Neural cell (in vitro differentiated cells): ENCODE results near the gene PMPCA. TPM values are rescaled to one million over a fixed set of nuclear protein-coding genes. Genes with fewer than 3 reads are reported as not detected.
"Not testable (repeated sequence)": the region's sequence is repeated elsewhere in the genome, so short reads cannot be mapped to it uniquely, and the experiment has no call there.

Source experiments
- H2AFZ ChIP-seq: fragments of 200-600, 300-800 bp; sonication (generic), shearing (Covaris generic); 2 replicates; pipeline ENCODE4 v1.6.0; 2014; ENCODE audit warnings: low read depth, mild to moderate bottlenecking, antibody characterized with exemption, low read length, moderate library complexity
- H3F3A ChIP-seq: fragments of 200-600 bp; shearing (Covaris generic); 2 replicates; pipeline ENCODE4 v1.6.1; 2016; ENCODE audit warnings: mild to moderate bottlenecking, moderate library complexity, mixed read lengths, antibody characterized with exemption, low read length; ENCODE audit not compliant: insufficient read depth, poor library complexity, severe bottlenecking
- H3K27ac ChIP-seq: fragments of 200-600, 300-800 bp; sonication (generic), shearing (Covaris generic); 2 replicates; pipeline ENCODE4 v1.5.1; 2014; ENCODE audit warnings: mild to moderate bottlenecking, low read length, moderate library complexity
- H3K27me3 ChIP-seq: fragments of 300-800, 200-600 bp; sonication (generic), shearing (Covaris generic); 2 replicates; pipeline ENCODE4 v1.6.0; 2014; ENCODE audit warnings: mild to moderate bottlenecking, low read depth, low read length, moderate library complexity; ENCODE audit not compliant: insufficient read depth
- H3K36me3 ChIP-seq: fragments of 300-800, 200-600 bp; sonication (generic), shearing (Covaris generic); 2 replicates; pipeline ENCODE4 v1.5.1; 2014; ENCODE audit warnings: mild to moderate bottlenecking, antibody characterized with exemption, low read length, moderate library complexity; ENCODE audit not compliant: insufficient read depth
- H3K4me2 ChIP-seq: fragments of 300-800, 200-600 bp; sonication (generic), shearing (Covaris generic); 2 replicates; pipeline ENCODE4 v1.6.0; 2014; ENCODE audit warnings: mild to moderate bottlenecking, low read length
- H3K4me3 ChIP-seq: fragments of 300-800, 200-600 bp; sonication (generic), shearing (Covaris generic); 2 replicates; pipeline ENCODE4 v1.5.1; 2014; ENCODE audit warnings: mild to moderate bottlenecking, low read length, moderate library complexity
- H3K79me2 ChIP-seq: fragments of 200-600 bp; shearing (Covaris generic); replicated peaks from 2 replicates; pipeline ENCODE4 v1.6.0; 2014; ENCODE audit warnings: mild to moderate bottlenecking, low read length, moderate library complexity; ENCODE audit not compliant: insufficient read depth
- H3K9ac ChIP-seq: fragments of 300-800, 200-600 bp; sonication (generic), shearing (Covaris generic); 2 replicates; pipeline ENCODE4 v1.6.1; 2016; ENCODE audit warnings: mild to moderate bottlenecking, low read length, mixed read lengths
- H3K9me2 ChIP-seq: fragments of 200-600 bp; shearing (Covaris generic); 2 replicates; pipeline ENCODE4 v1.6.1; 2016; ENCODE audit warnings: mild to moderate bottlenecking, low read length, mixed read lengths; ENCODE audit not compliant: insufficient read depth
- H3K9me3 ChIP-seq: fragments of 200-600, 300-800 bp; sonication (generic), shearing (Covaris generic); 2 replicates; pipeline ENCODE4 v1.6.1; 2016; ENCODE audit warnings: mild to moderate bottlenecking, mixed run types, low read length, moderate library complexity, mixed read lengths
- H4K20me1 ChIP-seq: fragments of 200-600 bp; shearing (Covaris generic); 2 replicates; pipeline ENCODE4 v1.6.1; 2016; ENCODE audit warnings: mild to moderate bottlenecking, mixed run types; ENCODE audit not compliant: insufficient read depth
- CTCF ChIP-seq: fragments of 450-650 bp; IDR thresholded peaks from 2 replicates; pipeline ENCODE4 v1.5.1; 2014; ENCODE audit warnings: antibody characterized with exemption, mild to moderate bottlenecking, moderate library complexity; ENCODE audit not compliant: poor library complexity, severe bottlenecking
- EP300 ChIP-seq: fragments of 450-650 bp; conservative IDR thresholded peaks from 2 replicates; pipeline ENCODE4 v1.6.1; 2014; ENCODE audit warnings: antibody characterized with exemption, mild to moderate bottlenecking, moderate library complexity; ENCODE audit not compliant: poor library complexity, severe bottlenecking
- MXI1 ChIP-seq: fragments of 450-650 bp; conservative IDR thresholded peaks from 2 replicates; pipeline ENCODE4 v1.6.1; 2014; ENCODE audit warnings: antibody characterized with exemption, mild to moderate bottlenecking; ENCODE audit not compliant: poor library complexity, severe bottlenecking
- POLR2AphosphoS5 ChIP-seq: IDR thresholded peaks from 2 replicates; pipeline ENCODE4 v1.6.1; 2012
- REST ChIP-seq: IDR thresholded peaks from 2 replicates; pipeline ENCODE4 v1.6.1; 2012; ENCODE audit warnings: borderline replicate concordance
- SMC3 ChIP-seq: fragments of 450-650 bp; conservative IDR thresholded peaks from 2 replicates; pipeline ENCODE4 v1.6.1; 2014; ENCODE audit warnings: antibody characterized with exemption, mild to moderate bottlenecking, moderate library complexity; ENCODE audit not compliant: poor library complexity
- TAF1 ChIP-seq: IDR thresholded peaks from 2 replicates; pipeline ENCODE4 v1.6.1; 2012; ENCODE audit warnings: low read depth
- polyA plus RNA-seq: library from polyadenylated mRNA; depleted of rRNA; stranded (reverse); fragments of >200 nt; gene quantifications from 2 replicates; pipeline ENCODE4 v1.2.3, GENCODE V29; 2014

PMPCA gene
- polyA plus RNA-seq, 1 donor from 2014 or later, result 61.3 TPM

GRCh38 chr9:136405481-136405880 lies 5.0 kb upstream of the PMPCA start:
- Histone ChIP-seq H3K9me3 (no peaks in the 10 kb centered on the region), H3K9ac (no peak overlapping the region), H3K9me2 (no peaks in the 10 kb centered on the region), H3K36me3 (no peaks in the 10 kb centered on the region), H3K4me2 (no peak overlapping the region), H3K79me2 (peaks cover 7% of the 10 kb centered on the region), H2AFZ (no peak overlapping the region), H3K27ac (no peak overlapping the region), H3F3A (no peaks in the 10 kb centered on the region), H3K27me3 (no peaks in the 10 kb centered on the region), H4K20me1 (no peaks in the 10 kb centered on the region), H3K4me3 (no peak overlapping the region)
- TF ChIP-seq REST (no peak), EP300 (no peak), MXI1 (no peak), POLR2AphosphoS5 (no peak), CTCF (no peak), TAF1 (no peak), SMC3 (no peak)

- not testable (repeated sequence) for H3K4me2 ChIP-seq, H3K9me3 ChIP-seq, H3K36me3 ChIP-seq, H3K9ac ChIP-seq, H3K27ac ChIP-seq, H2AFZ ChIP-seq, H3K9me2 ChIP-seq, H3K4me3 ChIP-seq, H3K27me3 ChIP-seq, H3F3A ChIP-seq, H4K20me1 ChIP-seq
- H3K79me2 ChIP-seq, result peaks cover 11% of the 10 kb centered on the region
These were observed 4.6 kb upstream of the PMPCA start for GRCh38 chr9:136405904-136406303.

GRCh38 chr9:136407061-136407460 lies 3.4 kb upstream of the PMPCA start:
- H3F3A ChIP-seq, H3K36me3 ChIP-seq, H2AFZ ChIP-seq, H4K20me1 ChIP-seq, H3K4me3 ChIP-seq, H3K4me2 ChIP-seq, H3K9ac ChIP-seq, H3K27ac ChIP-seq, H3K9me3 ChIP-seq, H3K9me2 ChIP-seq, H3K27me3 ChIP-seq: not testable (repeated sequence)
- H3K79me2 ChIP-seq, result peaks cover 23% of the 10 kb centered on the region
